ENCODE data around the gene NKAPL. TPM values are rescaled to one million over a fixed set of nuclear protein-coding genes. Genes with fewer than 3 reads are reported as not detected.

Gene NKAPL
- total RNA-seq, 2 donors from 2014 or later: 0.25 to 0.29 TPM

DNA sequence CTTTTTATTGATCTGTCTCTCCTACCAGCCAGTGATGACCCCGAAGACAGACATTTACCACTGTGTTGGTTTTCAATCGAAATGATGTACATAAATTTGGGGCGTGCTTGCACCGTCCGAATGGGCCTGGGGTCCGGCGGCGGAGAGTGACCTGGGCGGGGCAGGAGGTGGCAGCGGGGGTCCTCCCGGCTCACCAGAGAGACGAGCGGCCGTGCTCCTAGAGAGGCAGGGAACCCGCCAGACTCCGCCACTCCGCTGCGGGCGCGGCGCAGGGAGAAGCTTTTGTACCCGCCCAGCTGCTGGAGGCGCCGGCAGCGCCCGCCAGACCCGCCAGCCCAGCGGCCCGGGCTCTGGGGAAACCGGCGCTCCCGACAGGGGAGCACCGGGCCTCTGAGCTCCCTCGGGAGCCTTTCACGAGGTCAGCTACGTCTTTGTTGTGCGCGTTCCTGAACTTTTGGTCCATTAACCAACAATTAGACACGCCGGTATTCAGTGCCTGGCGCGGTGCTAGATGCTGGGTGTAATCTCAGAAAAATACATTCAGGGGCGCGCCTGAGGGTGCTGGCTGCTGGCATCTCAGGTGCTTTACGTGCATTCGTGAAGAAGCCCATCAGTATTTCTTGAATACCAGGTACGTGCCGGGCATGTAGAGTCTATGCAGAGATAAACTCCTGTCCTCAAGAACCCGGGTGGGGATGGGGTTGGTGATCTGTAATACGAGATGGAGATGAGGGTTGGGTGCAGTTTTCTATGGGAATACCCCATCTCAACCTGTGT is 22.4 kb downstream of the NKAPL start, which contains the start of gene PGBD1:
Gene PGBD1 (plus strand): TSS at position 285 of the 777 bp plus-strand sequence. CDS start 2,242 bp downstream, outside the sequence.
- no peak within 1 kb of the TSS for H3K27ac ChIP-seq
- no peaks in the 10 kb centered on the region for H3K9me3 ChIP-seq
- H3K27me3 ChIP-seq: no peaks in the 10 kb centered on the region
- H3K36me3 ChIP-seq: no peaks in the 10 kb centered on the region
- TF ChIP-seq, protein P1, sequence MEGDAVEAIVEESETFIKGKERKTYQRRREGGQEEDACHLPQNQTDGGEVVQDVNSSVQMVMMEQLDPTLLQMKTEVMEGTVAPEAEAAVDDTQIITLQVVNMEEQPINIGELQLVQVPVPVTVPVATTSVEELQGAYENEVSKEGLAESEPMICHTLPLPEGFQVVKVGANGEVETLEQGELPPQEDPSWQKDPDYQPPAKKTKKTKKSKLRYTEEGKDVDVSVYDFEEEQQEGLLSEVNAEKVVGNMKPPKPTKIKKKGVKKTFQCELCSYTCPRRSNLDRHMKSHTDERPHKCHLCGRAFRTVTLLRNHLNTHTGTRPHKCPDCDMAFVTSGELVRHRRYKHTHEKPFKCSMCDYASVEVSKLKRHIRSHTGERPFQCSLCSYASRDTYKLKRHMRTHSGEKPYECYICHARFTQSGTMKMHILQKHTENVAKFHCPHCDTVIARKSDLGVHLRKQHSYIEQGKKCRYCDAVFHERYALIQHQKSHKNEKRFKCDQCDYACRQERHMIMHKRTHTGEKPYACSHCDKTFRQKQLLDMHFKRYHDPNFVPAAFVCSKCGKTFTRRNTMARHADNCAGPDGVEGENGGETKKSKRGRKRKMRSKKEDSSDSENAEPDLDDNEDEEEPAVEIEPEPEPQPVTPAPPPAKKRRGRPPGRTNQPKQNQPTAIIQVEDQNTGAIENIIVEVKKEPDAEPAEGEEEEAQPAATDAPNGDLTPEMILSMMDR (IDR thresholded peaks at IDR 0.05): no peak
- intact Hi-C loops (cut with DNase I): no loop called here
- peak within 1 kb of the TSS; percentile 53 for H3K4me3 ChIP-seq
- H3K4me1 ChIP-seq: no peaks in the 10 kb centered on the region
- H3K9ac ChIP-seq (ENCODE audit: low read depth in 2 of 2, low read length in 2 of 2): peak within 1 kb of the TSS; percentile 44 to 57
- peak; percentile 59 for DNase-seq

DNA sequence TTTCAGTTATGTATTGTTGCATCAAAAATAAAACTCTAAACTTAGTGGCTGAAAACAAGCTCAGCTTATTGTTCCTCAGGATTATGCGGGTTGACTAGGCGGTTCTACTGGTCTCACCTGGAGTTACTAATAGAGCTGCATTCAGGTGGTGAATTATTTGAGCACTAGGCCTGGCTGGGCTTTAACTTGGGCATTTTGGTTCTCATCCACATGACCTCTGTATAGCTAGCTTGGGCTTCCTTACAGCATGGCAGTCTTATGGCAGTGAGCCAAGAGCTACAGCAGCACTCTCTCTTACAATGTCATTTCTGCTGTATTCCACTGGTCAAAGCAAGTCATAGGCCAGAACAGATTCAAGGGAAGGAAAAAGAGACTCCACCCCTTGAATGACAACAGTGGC is 23.8 kb downstream of the NKAPL start:
- no peaks in the 10 kb centered on the region for H3K4me1 ChIP-seq
- H3K36me3 ChIP-seq: no peaks in the 10 kb centered on the region
- no peaks in the 10 kb centered on the region for H3K9me3 ChIP-seq
- TF ChIP-seq, protein P1 (IDR thresholded peaks at IDR 0.05): no peak
- no peaks in the 10 kb centered on the region for H3K27me3 ChIP-seq
- no peak for DNase-seq
- no peak overlapping the region for H3K9ac ChIP-seq (ENCODE audit: low read depth in 2 of 2, low read length in 2 of 2)
- intact Hi-C loops (cut with DNase I): no loop called here
- H3K4me3 ChIP-seq: no peak overlapping the region
- H3K27ac ChIP-seq: no peak overlapping the region

DNA sequence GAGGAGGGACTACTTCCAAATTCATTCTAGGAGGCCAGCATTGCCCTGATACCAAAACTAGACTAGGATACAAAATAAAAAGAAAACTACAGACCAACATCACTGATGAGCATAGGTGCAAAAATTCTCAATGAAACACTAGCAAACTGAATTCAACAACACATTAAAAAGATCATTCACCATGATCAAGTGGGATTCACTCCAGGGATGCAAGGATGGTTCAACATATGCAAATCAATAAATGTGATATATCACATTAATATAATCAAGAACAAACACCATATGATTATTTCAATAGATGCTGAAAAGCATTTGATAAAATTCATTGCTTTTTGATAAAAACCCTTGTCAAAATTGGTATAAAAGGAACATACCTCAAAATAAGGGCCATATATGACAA is 32.5 kb downstream of the NKAPL start:
- Histone ChIP-seq H3K9me3 (no peaks in the 10 kb centered on the region), H3K36me3 (no peaks in the 10 kb centered on the region), H3K4me1 (no peaks in the 10 kb centered on the region), H3K27ac (no peak overlapping the region), H3K27me3 (no peaks in the 10 kb centered on the region), H3K9ac (ENCODE audit: low read depth in 2 of 2, low read length in 2 of 2) (no peak overlapping the region), H3K4me3 (no peak overlapping the region)
- intact Hi-C loops (cut with DNase I): no loop called here
- TF ChIP-seq, protein P1 (IDR thresholded peaks at IDR 0.05): no peak
- DNase-seq: no peak

DNA sequence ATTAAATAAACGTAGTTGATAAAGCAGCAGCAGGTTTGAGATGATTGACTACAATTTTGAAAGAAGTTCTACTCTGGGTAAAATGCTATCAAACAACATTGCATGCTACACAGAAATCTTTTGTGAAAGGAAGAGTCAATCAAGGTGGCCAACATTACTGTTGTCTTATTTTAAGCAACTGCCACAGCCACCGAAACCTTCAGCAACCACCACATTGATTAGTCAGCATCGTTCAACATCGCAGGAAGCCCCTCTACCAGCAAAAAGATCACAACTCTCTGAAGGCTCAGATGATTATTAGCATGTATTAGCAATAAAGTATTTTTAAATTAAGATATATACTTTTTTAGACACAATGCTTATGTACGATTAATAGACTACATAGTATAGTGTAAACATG is 36.2 kb downstream of the NKAPL start:
- Histone ChIP-seq H3K27me3 (no peaks in the 10 kb centered on the region), H3K9me3 (no peaks in the 10 kb centered on the region), H3K27ac (no peak overlapping the region), H3K9ac (ENCODE audit: low read depth in 2 of 2, low read length in 2 of 2) (no peak overlapping the region), H3K36me3 (no peaks in the 10 kb centered on the region), H3K4me1 (no peaks in the 10 kb centered on the region), H3K4me3 (no peak overlapping the region)
- intact Hi-C loops (cut with DNase I): no loop called here
- TF ChIP-seq, protein P1 (IDR thresholded peaks at IDR 0.05): no peak
- no peak for DNase-seq

DNA sequence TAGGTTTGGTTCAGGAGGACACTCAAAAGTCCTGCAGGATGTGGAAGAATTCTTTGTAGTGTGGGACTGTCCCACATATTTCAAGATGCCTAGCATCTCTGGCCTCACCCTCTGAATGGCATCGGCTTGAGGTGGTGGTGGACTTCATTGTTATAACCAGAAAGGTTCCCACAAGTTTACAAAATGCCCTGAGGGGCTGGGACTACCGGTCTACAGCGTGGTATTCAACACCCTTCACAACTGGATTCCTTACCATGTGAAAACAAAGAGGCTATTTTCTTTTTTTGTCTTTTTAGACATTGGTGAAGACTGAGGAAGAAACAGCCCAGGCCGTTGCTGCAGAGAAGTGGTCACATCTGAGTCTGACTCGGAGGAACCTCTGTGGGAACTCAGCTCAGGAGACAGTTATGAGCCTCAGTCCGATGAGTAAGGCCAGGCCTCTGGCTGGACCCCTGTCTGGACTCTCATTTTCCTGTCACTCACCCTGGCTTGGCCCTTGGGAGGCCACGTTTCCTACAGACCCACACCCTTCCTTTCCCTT is 37.5 kb downstream of the NKAPL start:
- intact Hi-C loops (cut with DNase I): no loop called here
- Histone ChIP-seq H3K27ac (no peak overlapping the region), H3K36me3 (no peaks in the 10 kb centered on the region), H3K4me3 (no peak overlapping the region), H3K27me3 (no peaks in the 10 kb centered on the region), H3K4me1 (no peaks in the 10 kb centered on the region), H3K9me3 (no peaks in the 10 kb centered on the region), H3K9ac (ENCODE audit: low read depth in 2 of 2, low read length in 2 of 2) (no peak overlapping the region)
- DNase-seq: no peak
- TF ChIP-seq, protein P1 (IDR thresholded peaks at IDR 0.05): no peak

Measured in colonic mucosa (tissue), 4 donors.